Activated naive CD4-positive, alpha-beta T cell treated with anti-CD3 and anti-CD28 coated beads for 36 hours (primary cell): ENCODE measurements around the gene KAT7. TPM values are rescaled to one million over a fixed set of nuclear protein-coding genes. Genes with fewer than 3 reads are reported as not detected.
A peak's percentile ranks its signal among the peaks of the same experiment; 100 is the strongest.

Experiments
- CTCF ChIA-PET: fragments of 350-600 bp; sonication (Branson Sonifier 250); formaldehyde crosslinking; loops from one replicate; lab custom pipeline; 2021; ENCODE audit warnings: antibody characterized with exemption; lab: Charles Lee
- DNase-seq: peaks from one replicate; pipeline ENCODE4 v3.0.0-alpha.2; 2020
- H3K27ac Mint-ChIP-seq: one replicate; pipeline ENCODE4 v1.8.0; 2021; ENCODE audit warnings: mild to moderate bottlenecking, mixed read lengths
- H3K27me3 Mint-ChIP-seq: one replicate; pipeline ENCODE4 v1.8.0; 2021; ENCODE audit warnings: low read depth, mixed read lengths
- H3K36me3 Mint-ChIP-seq: one replicate; pipeline ENCODE4 v1.8.0; 2021; ENCODE audit warnings: low read depth, mixed read lengths
- H3K4me1 Mint-ChIP-seq: one replicate; pipeline ENCODE4 v1.8.0; 2021; ENCODE audit warnings: low read depth, mixed read lengths
- H3K4me3 Mint-ChIP-seq: one replicate; pipeline ENCODE4 v1.8.0; 2021; ENCODE audit warnings: mild to moderate bottlenecking, moderate library complexity, mixed read lengths
- H3K9me3 Mint-ChIP-seq: one replicate; pipeline ENCODE4 v1.8.0; 2021; ENCODE audit warnings: mixed read lengths
- intact Hi-C: fragments of 100-400 bp; cut with micrococcal nuclease; formaldehyde crosslinking; loops from one replicate; pipeline ENCODE4 v1.15.1; 2023
- total RNA-seq, 2 experiments: library from RNA; stranded (reverse); gene quantifications; one replicate each; pipeline ENCODE4 v1.2.3, GENCODE V29; 2021

KAT7 gene
- total RNA-seq, 2 experiments from 2014 or later, result 83.9 to 85.8 TPM

- Mint-ChIP-seq H3K4me1 (peaks cover 20% of the 10 kb centered on the region), H3K4me3 (no peak within 1 kb of the TSS), H3K9me3 (no peaks in the 10 kb centered on the region), H3K27me3 (peaks cover 2% of the 10 kb centered on the region), H3K36me3 (no peaks in the 10 kb centered on the region), H3K27ac (no peak within 1 kb of the TSS)
- CTCF ChIA-PET, result interaction anchor here (0.6 to 1.3 kb wide), 3 partner anchors 13 to 290 kb away, joined by 3 to 5 read pairs (median 3); no protein-coding TSS in a partner anchor
- DNase-seq, result no peak
- intact Hi-C loops, result no loop called here
Measured at GRCh38 chr17:49848019-49848473, 59.6 kb downstream of the KAT7 start, which contains the start of gene TAC4. TAC4 (minus strand) TSS chr17:49848069; CDS start chr17:49848017, 52 bp downstream.

- Mint-ChIP-seq H3K9me3 (no peaks in the 10 kb centered on the region), H3K4me1 (peaks cover 20% of the 10 kb centered on the region), H3K27me3 (peaks cover 2% of the 10 kb centered on the region), H3K27ac (no peak overlapping the region), H3K4me3 (no peak overlapping the region), H3K36me3 (no peaks in the 10 kb centered on the region)
- no peak for DNase-seq
- CTCF ChIA-PET, result interaction anchor here (0.6 to 1.3 kb wide), 2 partner anchors 279 to 291 kb away, joined by 3 read pairs; no protein-coding TSS in a partner anchor
- intact Hi-C loops, result no loop called here
Measured at GRCh38 chr17:49848739-49849138, 60.3 kb downstream of the KAT7 start.

GRCh38 chr17:49850218-49850610 is 61.7 kb downstream of the KAT7 start:
- no peaks in the 10 kb centered on the region for H3K9me3 Mint-ChIP-seq
- H3K4me3 Mint-ChIP-seq, result no peak overlapping the region
- H3K27ac Mint-ChIP-seq, result no peak overlapping the region

GRCh38 chr17:49850772-49851386 is 62.4 kb downstream of the KAT7 start:
- Mint-ChIP-seq H3K36me3 (no peaks in the 10 kb centered on the region), H3K9me3 (no peaks in the 10 kb centered on the region), H3K4me1 (peaks cover 12% of the 10 kb centered on the region), H3K27me3 (peaks cover 2% of the 10 kb centered on the region), H3K4me3 (peak overlapping the region; percentile 77), H3K27ac (peak overlapping the region; percentile 7)
- CTCF ChIA-PET, result interaction anchor here (0.9 to 1.7 kb wide), 2 partner anchors 148 to 283 kb away, joined by 3 to 4 read pairs; no protein-coding TSS in a partner anchor
- intact Hi-C loops, result loop anchor here (1.0 to 2.0 kb wide), 5 partner anchors 62 to 294 kb away; partner anchors contain the start of gene KAT7
- no peak for DNase-seq

More at GRCh38 chr17:49850218-49850610, 61.7 kb downstream of the KAT7 start:
- CTCF ChIA-PET, result interaction anchor here (0.6 to 1.2 kb wide), 4 partner anchors 10 to 361 kb away, joined by 3 to 5 read pairs (median 4); no protein-coding TSS in a partner anchor
- DNase-seq, result no peak
- Mint-ChIP-seq H3K36me3 (no peaks in the 10 kb centered on the region), H3K27me3 (peaks cover 2% of the 10 kb centered on the region), H3K4me1 (peaks cover 14% of the 10 kb centered on the region)
- intact Hi-C loops, result loop anchor here (2.0 kb wide), 1 partner anchor 61 kb away; the partner anchor contains the start of gene KAT7

- Mint-ChIP-seq H3K27ac (peak overlapping the region; percentile 64), H3K27me3 (peaks cover 2% of the 10 kb centered on the region), H3K9me3 (no peaks in the 10 kb centered on the region), H3K4me1 (peaks cover 12% of the 10 kb centered on the region), H3K36me3 (no peaks in the 10 kb centered on the region), H3K4me3 (peak overlapping the region; percentile 78)
- DNase-seq, result peak; percentile 76
- CTCF ChIA-PET, result interaction anchor here (1.0 to 1.7 kb wide), 3 partner anchors 159 to 284 kb away, joined by 3 to 4 read pairs (median 4); no protein-coding TSS in a partner anchor
- intact Hi-C loops, result loop anchor here (1.0 to 2.0 kb wide), 5 partner anchors 63 to 294 kb away; partner anchors contain the start of gene KAT7
Measured at GRCh38 chr17:49851387-49852291, 63.2 kb downstream of the KAT7 start.

- intact Hi-C loops, result no loop called here
- DNase-seq, result no peak
- no peak overlapping the region for H3K4me3 Mint-ChIP-seq
- H3K9me3 Mint-ChIP-seq, result no peaks in the 10 kb centered on the region
- CTCF ChIA-PET, result interaction anchor here (1.2 to 1.3 kb wide), 2 partner anchors 143 to 145 kb away, joined by 3 read pairs; no protein-coding TSS in a partner anchor
- H3K36me3 Mint-ChIP-seq, result no peaks in the 10 kb centered on the region
- no peak overlapping the region for H3K27ac Mint-ChIP-seq
- H3K4me1 Mint-ChIP-seq, result peaks cover 12% of the 10 kb centered on the region
- peaks cover 2% of the 10 kb centered on the region for H3K27me3 Mint-ChIP-seq
Measured at GRCh38 chr17:49853470-49854015, 65.1 kb downstream of the KAT7 start.

- peaks cover 2% of the 10 kb centered on the region for H3K27me3 Mint-ChIP-seq
- intact Hi-C loops, result no loop called here
- no peaks in the 10 kb centered on the region for H3K36me3 Mint-ChIP-seq
- DNase-seq, result no peak
- peaks cover 12% of the 10 kb centered on the region for H3K4me1 Mint-ChIP-seq
- no peak overlapping the region for H3K27ac Mint-ChIP-seq
- H3K9me3 Mint-ChIP-seq, result no peaks in the 10 kb centered on the region
- CTCF ChIA-PET, result interaction anchor here (1.2 to 1.3 kb wide), 2 partner anchors 143 to 145 kb away, joined by 3 read pairs; no protein-coding TSS in a partner anchor
- no peak overlapping the region for H3K4me3 Mint-ChIP-seq
Measured at GRCh38 chr17:49854126-49854525, 65.6 kb downstream of the KAT7 start.

GRCh38 chr17:49858796-49859195 is 70.3 kb downstream of the KAT7 start:
- Mint-ChIP-seq H3K36me3 (no peaks in the 10 kb centered on the region), H3K9me3 (no peaks in the 10 kb centered on the region), H3K4me3 (no peak overlapping the region), H3K27ac (no peak overlapping the region), H3K27me3 (peaks cover 3% of the 10 kb centered on the region), H3K4me1 (peaks cover 3% of the 10 kb centered on the region)
- intact Hi-C loops, result no loop called here
- CTCF ChIA-PET, result interaction anchor here (0.5 to 11.6 kb wide), 3 partner anchors 43 to 137 kb away, joined by 3 to 150 read pairs (median 3); partner anchors contain the start of gene DLX3
- no peak for DNase-seq

- Mint-ChIP-seq H3K27me3 (peaks cover 3% of the 10 kb centered on the region), H3K36me3 (no peaks in the 10 kb centered on the region), H3K27ac (no peak overlapping the region), H3K4me3 (no peak overlapping the region), H3K4me1 (peaks cover 3% of the 10 kb centered on the region), H3K9me3 (no peaks in the 10 kb centered on the region)
- intact Hi-C loops, result loop anchor here (2.0 kb wide), 2 partner anchors 21 to 93 kb away; no protein-coding TSS in a partner anchor
- no peak for DNase-seq
- CTCF ChIA-PET, result interaction anchor here (1.0 to 11.6 kb wide), 3 partner anchors 10 to 136 kb away, joined by 4 to 150 read pairs (median 5); partner anchors contain the start of gene DLX3
Measured at GRCh38 chr17:49859991-49860953, 71.8 kb downstream of the KAT7 start.

GRCh38 chr17:49861150-49861884 is 72.8 kb downstream of the KAT7 start:
- CTCF ChIA-PET, result interaction anchor here (0.5 to 11.6 kb wide), 12 partner anchors 11 to 404 kb away, joined by 3 to 150 read pairs (median 4); partner anchors contain the start of genes DLX3 and TAC4
- no peak overlapping the region for H3K27ac Mint-ChIP-seq
- no peak overlapping the region for H3K4me3 Mint-ChIP-seq
- H3K4me1 Mint-ChIP-seq, result peaks cover 3% of the 10 kb centered on the region
- no peaks in the 10 kb centered on the region for H3K36me3 Mint-ChIP-seq
- no peaks in the 10 kb centered on the region for H3K9me3 Mint-ChIP-seq
- intact Hi-C loops, result loop anchor here (1.0 to 2.0 kb wide), 3 partner anchors 19 to 137 kb away; no protein-coding TSS in a partner anchor
- DNase-seq, result peak; percentile 58
- peaks cover 3% of the 10 kb centered on the region for H3K27me3 Mint-ChIP-seq
